Dendritic cell treated with granulocyte-macrophage colony-stimulating factor and Interleukin-4, amounts not matched to agents 40 ng/mL and 50 ng/mL, for 4 days (primary cell): ENCODE data around the gene TARM1.

Experiments
- H3K27ac Mint-ChIP-seq: one replicate; pipeline ENCODE4 v1.8.0; 2022; ENCODE audit warnings: mild to moderate bottlenecking, mixed read lengths
- H3K27me3 Mint-ChIP-seq: one replicate; pipeline ENCODE4 v1.8.0; 2022; ENCODE audit warnings: mild to moderate bottlenecking, mixed read lengths
- H3K36me3 Mint-ChIP-seq: one replicate; pipeline ENCODE4 v1.8.0; 2022; ENCODE audit warnings: low read depth, mixed read lengths
- H3K4me1 Mint-ChIP-seq: one replicate; pipeline ENCODE4 v1.8.0; 2022; ENCODE audit warnings: low read depth, mixed read lengths
- H3K4me3 Mint-ChIP-seq: one replicate; pipeline ENCODE4 v1.8.0; 2022; ENCODE audit warnings: mild to moderate bottlenecking, moderate library complexity, mixed read lengths
- H3K9me3 Mint-ChIP-seq: one replicate; pipeline ENCODE4 v1.8.0; 2022; ENCODE audit warnings: mixed read lengths
- intact Hi-C: fragments of 100-400 bp; cut with micrococcal nuclease; formaldehyde crosslinking; loops from one replicate; pipeline ENCODE4 v1.15.0; 2022

The TARM1 gene

GRCh38 chr19:54030895-54031586 lies 50.1 kb downstream of the TARM1 start:
- intact Hi-C loops, result no loop called here
- Mint-ChIP-seq H3K4me1 (peaks cover 25% of the 10 kb centered on the region), H3K4me3 (no peak overlapping the region), H3K27me3 (peaks cover 9% of the 10 kb centered on the region), H3K36me3 (no peaks in the 10 kb centered on the region), H3K9me3 (no peaks in the 10 kb centered on the region), H3K27ac (no peak overlapping the region)

- intact Hi-C loops, result loop anchor here (10.0 kb wide), 2 partner anchors 55 to 125 kb away; partner anchors contain the start of gene CACNG7
- Mint-ChIP-seq H3K4me3 (peak overlapping the region; percentile 30), H3K27ac (no peak overlapping the region), H3K4me1 (peaks cover 25% of the 10 kb centered on the region), H3K9me3 (no peaks in the 10 kb centered on the region), H3K27me3 (peaks cover 9% of the 10 kb centered on the region), H3K36me3 (no peaks in the 10 kb centered on the region)
Measured at GRCh38 chr19:54029930-54030490, 51.2 kb downstream of the TARM1 start.

- no peak overlapping the region for H3K4me3 Mint-ChIP-seq
- no peaks in the 10 kb centered on the region for H3K9me3 Mint-ChIP-seq
- H3K27me3 Mint-ChIP-seq, result peaks cover 9% of the 10 kb centered on the region
- intact Hi-C loops, result loop anchor here (10.0 kb wide), 2 partner anchors 54 to 124 kb away; partner anchors contain the start of gene CACNG7
- H3K27ac Mint-ChIP-seq, result no peak overlapping the region
- peaks cover 28% of the 10 kb centered on the region for H3K4me1 Mint-ChIP-seq
- H3K36me3 Mint-ChIP-seq, result no peaks in the 10 kb centered on the region
Measured at GRCh38 chr19:54029301-54029700, 51.9 kb downstream of the TARM1 start.

GRCh38 chr19:54026656-54027055 lies 54.5 kb downstream of the TARM1 start:
- Mint-ChIP-seq H3K4me3 (no peak overlapping the region), H3K9me3 (no peaks in the 10 kb centered on the region), H3K4me1 (peaks cover 54% of the 10 kb centered on the region), H3K27ac (no peak overlapping the region), H3K27me3 (peaks cover 5% of the 10 kb centered on the region), H3K36me3 (no peaks in the 10 kb centered on the region)
- intact Hi-C loops, result loop anchor here (10.0 kb wide), 2 partner anchors 52 to 122 kb away; partner anchors contain the start of gene CACNG7

DNA sequence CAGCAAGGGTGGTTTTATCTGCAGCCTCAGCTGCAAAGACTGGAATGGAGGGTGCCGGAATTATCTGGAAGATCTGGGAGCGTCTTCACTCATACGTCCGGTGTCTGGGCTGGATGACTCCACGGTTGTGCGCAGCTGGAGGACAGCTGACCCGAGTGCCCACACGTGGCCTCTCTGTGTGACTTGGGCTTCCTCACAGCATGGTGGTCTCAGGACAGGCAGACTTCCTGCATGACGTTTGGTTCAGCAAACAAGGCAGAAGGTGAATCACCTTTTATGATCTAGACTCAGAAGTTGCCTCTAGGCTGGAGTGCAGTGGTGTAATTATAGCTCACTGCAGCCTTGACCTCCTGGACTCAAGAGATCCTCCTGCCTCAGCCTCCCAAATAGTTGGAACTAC lies 56.5 kb downstream of the TARM1 start:
- Mint-ChIP-seq H3K9me3 (no peaks in the 10 kb centered on the region), H3K4me1 (peaks cover 58% of the 10 kb centered on the region), H3K36me3 (no peaks in the 10 kb centered on the region), H3K27me3 (no peaks in the 10 kb centered on the region), H3K27ac (no peak overlapping the region), H3K4me3 (no peak overlapping the region)
- intact Hi-C loops, result loop anchor here (2.0 to 10.0 kb wide), 5 partner anchors 50 to 232 kb away; partner anchors contain the start of gene CACNG7

DNA sequence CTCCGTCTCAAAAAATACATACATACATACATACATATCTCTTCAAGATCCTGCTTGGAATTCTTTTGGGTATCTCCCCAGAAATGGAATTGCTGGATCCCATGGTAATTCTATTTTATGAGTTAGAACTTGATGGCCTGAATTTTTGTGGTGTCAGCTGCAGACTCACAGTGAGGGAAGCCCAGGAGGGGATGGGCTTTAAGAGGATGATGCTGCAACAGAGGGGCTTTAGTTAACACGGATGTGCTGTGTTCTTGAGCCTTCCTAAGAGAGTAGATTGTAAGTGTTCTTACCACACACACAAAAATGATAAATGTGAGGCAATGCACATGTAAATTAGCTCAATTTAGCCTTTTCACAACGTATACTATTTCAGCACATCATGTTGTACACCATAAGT lies 58.0 kb downstream of the TARM1 start:
- peaks cover 61% of the 10 kb centered on the region for H3K4me1 Mint-ChIP-seq
- H3K36me3 Mint-ChIP-seq, result no peaks in the 10 kb centered on the region
- H3K9me3 Mint-ChIP-seq, result no peaks in the 10 kb centered on the region
- intact Hi-C loops, result loop anchor here (5.0 to 10.0 kb wide), 4 partner anchors 48 to 231 kb away; partner anchors contain the start of gene CACNG7
- H3K27ac Mint-ChIP-seq, result no peak overlapping the region
- H3K4me3 Mint-ChIP-seq, result no peak overlapping the region
- H3K27me3 Mint-ChIP-seq, result no peaks in the 10 kb centered on the region

DNA sequence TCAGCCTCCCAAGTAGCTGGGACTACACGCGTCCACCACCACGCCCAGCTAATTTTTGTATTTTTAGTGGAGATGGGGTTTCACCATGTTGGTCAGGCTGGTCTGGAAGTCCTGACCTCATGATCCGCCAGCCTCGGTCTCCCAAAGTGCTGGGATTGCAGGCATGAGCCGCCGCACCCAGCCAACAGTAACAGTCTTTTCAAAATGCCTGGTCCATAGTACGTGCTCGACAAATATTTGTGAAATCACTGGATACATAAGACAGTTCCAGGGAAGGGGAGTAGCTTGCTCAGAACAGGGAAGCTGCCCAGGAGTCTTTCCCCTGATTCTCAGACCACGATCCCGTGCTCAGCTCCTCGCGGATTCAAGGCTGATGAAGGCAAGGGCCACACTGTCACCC lies 59.2 kb downstream of the TARM1 start:
- H3K4me1 Mint-ChIP-seq, result peaks cover 70% of the 10 kb centered on the region
- no peaks in the 10 kb centered on the region for H3K27me3 Mint-ChIP-seq
- no peaks in the 10 kb centered on the region for H3K36me3 Mint-ChIP-seq
- intact Hi-C loops, result loop anchor here (5.0 to 10.0 kb wide), 4 partner anchors 47 to 230 kb away; partner anchors contain the start of gene CACNG7
- H3K9me3 Mint-ChIP-seq, result peaks cover 7% of the 10 kb centered on the region
- no peak overlapping the region for H3K4me3 Mint-ChIP-seq
- H3K27ac Mint-ChIP-seq, result peak overlapping the region; percentile 65

DNA sequence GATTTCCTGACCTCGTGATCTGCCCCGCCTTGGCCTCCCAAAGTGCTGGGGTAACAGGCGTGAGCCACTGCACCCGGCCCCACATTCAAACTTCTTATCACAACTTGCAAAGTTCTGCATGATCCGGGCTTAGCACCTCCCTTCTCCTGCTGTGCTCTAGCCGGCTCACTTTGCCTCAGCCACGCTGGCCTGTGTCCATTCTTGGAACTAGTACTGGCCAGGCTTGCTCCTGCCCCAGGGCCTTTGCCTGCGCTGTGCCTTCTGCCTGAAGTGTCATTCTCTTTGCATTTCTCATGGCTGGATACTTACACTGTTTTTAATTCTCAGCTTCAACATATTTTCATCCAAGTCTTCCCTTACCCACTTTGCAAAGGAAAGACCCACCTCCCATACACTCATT lies 59.8 kb downstream of the TARM1 start:
- H3K4me3 Mint-ChIP-seq, result no peak overlapping the region
- peaks cover 7% of the 10 kb centered on the region for H3K9me3 Mint-ChIP-seq
- intact Hi-C loops, result loop anchor here (5.0 to 10.0 kb wide), 4 partner anchors 47 to 229 kb away; partner anchors contain the start of gene CACNG7
- H3K27me3 Mint-ChIP-seq, result no peaks in the 10 kb centered on the region
- H3K27ac Mint-ChIP-seq, result peak overlapping the region; percentile 65
- peaks cover 70% of the 10 kb centered on the region for H3K4me1 Mint-ChIP-seq
- no peaks in the 10 kb centered on the region for H3K36me3 Mint-ChIP-seq
